Parathyroid adenoma (tissue), 2 donors: ENCODE data around the gene CTTN.

ENCODE experiments used
- H2AFZ ChIP-seq: fragments of 300-600 bp; sonication (generic); one replicate; pipeline ENCODE4 v1.7.0; 2017; ENCODE audit warnings: antibody characterized with exemption, mild to moderate bottlenecking
- H3K27ac ChIP-seq: fragments of 300-600 bp; sonication (generic); one replicate; pipeline ENCODE4 v1.7.0; 2017
- H3K27me3 ChIP-seq: fragments of 300-600 bp; sonication (generic); one replicate; pipeline ENCODE4 v1.7.0; 2017; ENCODE audit warnings: low read length; ENCODE audit not compliant: control insufficient read depth, insufficient read depth
- H3K36me3 ChIP-seq: fragments of 300-600 bp; sonication (generic); one replicate; pipeline ENCODE4 v1.7.0; 2017; ENCODE audit warnings: low read length; ENCODE audit not compliant: control insufficient read depth, insufficient read depth
- H3K4me1 ChIP-seq: fragments of 300-600 bp; sonication (generic); one replicate; pipeline ENCODE4 v1.7.0; 2017; ENCODE audit warnings: control low read depth
- H3K4me2 ChIP-seq: fragments of 300-600 bp; sonication (generic); one replicate; pipeline ENCODE4 v1.7.0; 2017; ENCODE audit warnings: low read length
- H3K4me3 ChIP-seq: fragments of 300-600 bp; sonication (generic); one replicate; pipeline ENCODE4 v1.7.0; 2017; ENCODE audit warnings: low read depth, low read length
- H3K79me2 ChIP-seq: fragments of 300-600 bp; sonication (generic); one replicate; pipeline ENCODE4 v1.7.0; 2017; ENCODE audit warnings: control low read depth
- H3K9ac ChIP-seq: fragments of 300-600 bp; sonication (generic); one replicate; pipeline ENCODE4 v1.7.0; 2017; ENCODE audit warnings: mild to moderate bottlenecking
- H3K9me3 ChIP-seq: fragments of 300-600 bp; sonication (generic); one replicate; pipeline ENCODE4 v1.7.0; 2017; ENCODE audit warnings: low read length; ENCODE audit not compliant: control insufficient read depth
- CTCF ChIP-seq: fragments of 300-600 bp; sonication (generic); IDR thresholded peaks from one replicate; pipeline ENCODE4 v1.7.0; 2017; ENCODE audit warnings: antibody characterized with exemption, mild to moderate bottlenecking
- donor health status: primary hyperparathyroidism.

CTTN gene

DNA sequence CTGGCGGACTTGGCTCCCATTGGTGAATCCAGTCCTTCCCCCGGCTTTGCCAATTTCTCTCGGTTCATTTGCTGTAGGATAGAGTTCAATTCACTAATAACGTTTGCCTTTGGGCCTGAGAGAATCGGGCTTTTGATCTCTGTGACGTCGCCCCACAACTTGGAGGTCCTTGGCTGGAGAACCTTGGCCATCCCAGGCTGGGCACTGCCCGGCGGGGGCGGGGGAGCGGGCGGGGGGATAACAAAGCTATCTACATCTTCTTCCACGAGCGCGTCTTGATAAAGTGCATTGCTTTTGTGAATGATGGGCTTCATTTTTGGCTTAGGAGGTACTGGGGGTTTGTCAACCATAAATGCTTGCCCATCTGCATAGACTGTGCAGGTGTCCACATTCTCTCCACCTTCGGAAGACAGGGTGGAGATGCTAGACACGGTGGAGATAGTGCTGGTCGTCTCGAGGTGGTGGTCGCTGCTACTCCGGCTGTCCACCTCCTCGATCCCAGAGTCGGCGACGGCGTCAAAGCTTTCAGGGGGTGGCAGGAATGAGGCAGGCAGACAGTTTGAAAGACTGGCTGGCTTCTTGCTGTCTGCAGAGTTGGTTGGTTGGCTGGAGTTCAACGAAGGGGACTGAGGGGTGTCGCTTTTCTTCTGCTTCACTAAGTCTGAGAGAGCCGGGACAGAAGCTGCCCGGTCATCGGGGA, 87.1 kb downstream of the CTTN start:
- Histone ChIP-seq H2AFZ (no peak overlapping the region), H3K9ac (no peak overlapping the region), H3K27me3 (no peaks in the 10 kb centered on the region), H3K4me2 (no peak overlapping the region), H3K9me3 (no peaks in the 10 kb centered on the region), H3K4me1 (no peaks in the 10 kb centered on the region), H3K79me2 (no peaks in the 10 kb centered on the region), H3K36me3 (no peaks in the 10 kb centered on the region), H3K27ac (no peak overlapping the region), H3K4me3 (no peak overlapping the region)
- no peak for TF ChIP-seq CTCF

DNA sequence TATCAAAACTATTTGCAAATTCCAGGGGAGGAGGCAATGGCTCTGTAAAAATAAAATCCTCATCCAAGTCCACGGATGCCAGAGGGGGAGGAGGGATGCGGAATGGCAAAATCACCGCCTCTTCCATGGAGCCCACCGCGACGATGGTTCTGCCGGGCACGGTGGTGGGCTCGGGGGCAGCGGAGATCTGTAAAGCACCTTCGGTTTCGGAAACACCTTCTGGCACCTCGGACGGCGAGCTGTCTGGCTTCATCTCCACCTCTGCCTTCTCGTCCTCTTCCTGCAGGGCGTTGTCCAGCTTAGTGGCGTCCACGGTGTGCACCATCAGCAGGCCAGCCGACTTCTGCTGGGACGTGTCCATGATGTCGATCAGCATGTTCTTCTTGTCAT, 87.7 kb downstream of the CTTN start:
- Histone ChIP-seq H3K79me2 (no peaks in the 10 kb centered on the region), H3K4me2 (no peak overlapping the region), H2AFZ (no peak overlapping the region), H3K9me3 (no peaks in the 10 kb centered on the region), H3K36me3 (no peaks in the 10 kb centered on the region), H3K4me3 (no peak overlapping the region), H3K4me1 (no peaks in the 10 kb centered on the region), H3K9ac (no peak overlapping the region), H3K27ac (no peak overlapping the region), H3K27me3 (no peaks in the 10 kb centered on the region)
- TF ChIP-seq CTCF: no peak
